HL-60 (cell line): ENCODE data around the gene CHAF1A.

Experiments
- DNase-seq, 2 experiments: peaks; one replicate each; pipeline ENCODE4 v3.0.0-alpha.2; 2010 to 2020; ENCODE audit warnings: low read depth in 1 of 2, low spot score in 1 of 2
- H3K27ac ChIP-seq: fragments of 250-450 bp; sonication (Bioruptor Pico); replicated peaks from 2 replicates; pipeline ENCODE4 v1.5.1; 2020; ENCODE audit warnings: mild to moderate bottlenecking, moderate library complexity
- H3K27me3 ChIP-seq: fragments of 250-450 bp; sonication (Bioruptor Pico); 2 replicates; pipeline ENCODE4 v1.5.1; 2021; ENCODE audit warnings: mild to moderate bottlenecking, moderate library complexity; ENCODE audit not compliant: insufficient read depth, poor library complexity, severe bottlenecking
- H3K4me3 ChIP-seq: replicated peaks from 2 replicates; pipeline ENCODE4 v1.5.1; 2011; ENCODE audit warnings: mild to moderate bottlenecking, control low read depth, low read length; ENCODE audit not compliant: insufficient read depth
- CTCF ChIP-seq: IDR thresholded peaks from one replicate; pipeline ENCODE4 v1.5.1; 2011; ENCODE audit warnings: low read length, control low read depth, inconsistent platforms; ENCODE audit not compliant: insufficient read depth
- GABPA ChIP-seq: IDR thresholded peaks from 2 replicates; pipeline ENCODE4 v1.6.1; 2012; ENCODE audit warnings: low read depth
- POLR2AphosphoS5 ChIP-seq: IDR thresholded peaks from 2 replicates; pipeline ENCODE4 v1.6.1; 2012; ENCODE audit warnings: low read depth
- REST ChIP-seq: IDR thresholded peaks from 2 replicates; pipeline ENCODE4 v1.6.1; 2012; ENCODE audit warnings: low read depth; ENCODE audit not compliant: insufficient replicate concordance
- SPI1 ChIP-seq: IDR thresholded peaks from 2 replicates; pipeline ENCODE4 v1.6.1; 2012; ENCODE audit warnings: low read depth, mild to moderate bottlenecking, borderline replicate concordance

CHAF1A gene

GRCh38 chr19:4446704-4447200 is 44.3 kb downstream of the CHAF1A start:
- H3K27me3 ChIP-seq: no peaks in the 10 kb centered on the region
- no peak overlapping the region for H3K4me3 ChIP-seq
- DNase-seq: no peak
- TF ChIP-seq REST (no peak), CTCF (no peak), SPI1 (no peak), GABPA (no peak)
- H3K27ac ChIP-seq: no peak overlapping the region

- TF ChIP-seq CTCF (no peak), POLR2AphosphoS5 (no peak), SPI1 (no peak), REST (no peak), GABPA (no peak)
- Histone ChIP-seq H3K4me3 (no peak overlapping the region), H3K27ac (no peak overlapping the region), H3K27me3 (no peaks in the 10 kb centered on the region)
- DNase-seq: no peak
Measured at GRCh38 chr19:4447327-4448146, 45.1 kb downstream of the CHAF1A start.

- H3K4me3 ChIP-seq: no peak overlapping the region
- TF ChIP-seq GABPA: no peak
- TF ChIP-seq POLR2AphosphoS5: peak; percentile 48
- no peak for DNase-seq
Measured at GRCh38 chr19:4448147-4448985, 45.9 kb downstream of the CHAF1A start.

GRCh38 chr19:4449022-4449638 is 46.7 kb downstream of the CHAF1A start:
- H3K27me3 ChIP-seq: no peaks in the 10 kb centered on the region
- H3K27ac ChIP-seq: no peak overlapping the region
- peak; percentile 11; the same call in 1 of the 2 replicates for TF ChIP-seq POLR2AphosphoS5
- TF ChIP-seq GABPA: no peak
- TF ChIP-seq SPI1: no peak
- no peak for TF ChIP-seq REST
- DNase-seq: no peak
- H3K4me3 ChIP-seq: no peak overlapping the region

More at GRCh38 chr19:4448147-4448985, 45.9 kb downstream of the CHAF1A start:
- H3K27ac ChIP-seq: no peak overlapping the region
- H3K27me3 ChIP-seq: no peaks in the 10 kb centered on the region
